HepG2 (cell line): ENCODE results near the gene FBXO24. TPM values are rescaled to one million over a fixed set of nuclear protein-coding genes. Genes with fewer than 3 reads are reported as not detected.

Source experiments
- CEBPB ChIP-seq: IDR thresholded peaks from 2 replicates; pipeline ENCODE4 v1.6.1; 2011; ENCODE audit warnings: low read depth, low read length, improper control_type of control experiment, borderline replicate concordance
- CEBPG ChIP-seq: IDR thresholded peaks from 2 replicates; pipeline ENCODE4 v1.6.1; 2016
- MXI1 ChIP-seq: IDR thresholded peaks from 3 replicates; pipeline ENCODE4 v1.6.1; 2012; ENCODE audit warnings: low read depth, low read length, inconsistent platforms, borderline replicate concordance
- NFKB2 ChIP-seq: sonication (generic); formaldehyde crosslinking; IDR thresholded peaks from 2 replicates; pipeline ENCODE4 v1.4.0; 2020; ENCODE audit warnings: missing genetic modification reagents, borderline replicate concordance
- PITX1 ChIP-seq: sonication (generic); formaldehyde crosslinking; IDR thresholded peaks from 2 replicates; pipeline ENCODE4 v1.5.1; 2020; ENCODE audit warnings: mild to moderate bottlenecking, missing genetic modification reagents
- RAD51 ChIP-seq: fragments of 450-650 bp; IDR thresholded peaks from 2 replicates; pipeline ENCODE4 v1.6.1; 2016; ENCODE audit warnings: borderline replicate concordance
- SALL1 ChIP-seq: sonication (generic); formaldehyde crosslinking; IDR thresholded peaks from 2 replicates; pipeline ENCODE4 v1.8.0; 2022; ENCODE audit warnings: mild to moderate bottlenecking, missing genetic modification reagents
- ZNF160 ChIP-seq: sonication (generic); formaldehyde crosslinking; IDR thresholded peaks from 2 replicates; pipeline ENCODE4 v1.8.0; 2022; ENCODE audit warnings: mild to moderate bottlenecking, inconsistent platforms, missing genetic modification reagents
- ZNF503 ChIP-seq: sonication (generic); formaldehyde crosslinking; IDR thresholded peaks from 2 replicates; pipeline ENCODE4 v1.4.0; 2020; ENCODE audit warnings: missing genetic modification reagents
- ZNF687 ChIP-seq: sonication (generic); formaldehyde crosslinking; IDR thresholded peaks from 2 replicates; pipeline ENCODE4 v1.5.1; 2020; ENCODE audit warnings: mild to moderate bottlenecking, missing genetic modification reagents, moderate library complexity
- polyA plus RNA-seq, 8 experiments: library from polyadenylated mRNA; depleted of rRNA in 3 of 8; stranded (reverse) in 7 of 8; unstranded in 1 of 8; fragments of >200 nt; fragmentation: Illumina TruSeq in 4 of 8; extraction: Trizol in 4 of 8; gene quantifications; 2 replicates each; pipeline versions ENCODE4 v1.2.1 to v1.2.3, GENCODE V29; 2011 to 2016; ENCODE audit warnings: low read depth in 4 of 8, missing spikeins in 1 of 8, mixed read lengths in 1 of 8; ENCODE audit not compliant: insufficient read depth in 1 of 8
- small RNA-seq, 3 experiments: library from RNA; depleted of rRNA; stranded (forward); fragments of <200 nt; gene quantifications; one replicate each; pipeline ENCODE3, GENCODE V24; 2012; ENCODE audit warnings: low read depth in 2 of 3, low replicate concordance in 1 of 3; ENCODE audit not compliant: insufficient read length in 3 of 3, insufficient read depth in 2 of 3
- total RNA-seq, 5 experiments: library from RNA; depleted of rRNA; stranded (reverse); fragments of >200 nt; fragmentation: Illumina TruSeq; extraction: Trizol; gene quantifications; 2 replicates each; pipeline ENCODE4 v1.2.3, GENCODE V29; 2016; ENCODE audit warnings: low read depth in 1 of 5

The FBXO24 gene
- total and polyA plus RNA-seq, 2 of the 13 experiments (the other 11 are each of a cell fraction or from before 2014, with no cell fraction given) = 0.20 to 0.55 TPM

GRCh38 chr7:100649826-100650565 is 63.9 kb downstream of the FBXO24 start (continued):
- no peak for TF ChIP-seq MXI1
- TF ChIP-seq PITX1 = no peak
- TF ChIP-seq ZNF687 (CRISPR knock-in tag) = peak; percentile 22; the same call in 1 of the 2 replicates
- TF ChIP-seq CEBPG = 0 out of 2 replicates have a peak, but pooled peaks have one; percentile 6
- peak; percentile 26; the same call in 1 of the 2 replicates for TF ChIP-seq SALL1 (CRISPR knock-in tag)
- TF ChIP-seq ZNF503 (CRISPR knock-in tag) = no peak
- TF ChIP-seq ZNF160 (CRISPR knock-in tag) = no peak
- TF ChIP-seq RAD51 = peak; percentile 17; the same call in 1 of the 2 replicates
- peak; percentile 51; the same call in 1 of the 2 replicates for TF ChIP-seq CEBPB
- TF ChIP-seq NFKB2 (CRISPR knock-in tag) = no peak

Small RNAs within 50 kb of the gene (small RNA-seq; reads per million reads assigned to genes)
- 0 reads per million in 3 experiments for gene SAP25

Other genes with a start within 250 kb of the FBXO24 start
- gene PILRB, start 228.2 kb upstream of the FBXO24 start, total RNA-seq (2016; rRNA removed; fragmentation: Illumina TruSeq; extraction: Trizol) = 5.6 and 16.6 TPM in 2 replicates
- gene PILRB, start 228.2 kb upstream of the FBXO24 start, polyA plus RNA-seq (2011; rRNA removed) = 33.0 and 33.8 TPM in 2 replicates
- gene PILRA, start 212.8 kb upstream of the FBXO24 start, total RNA-seq (2016; rRNA removed; fragmentation: Illumina TruSeq; extraction: Trizol) = 0.13 TPM in 1 of 2 replicates, not detected in the other
- 0.97 and 1.3 TPM in 2 replicates for gene PILRA, start 212.8 kb upstream of the FBXO24 start, polyA plus RNA-seq (2011; rRNA removed)
- gene ZCWPW1, start 157.6 kb upstream of the FBXO24 start, total RNA-seq (2016; rRNA removed; fragmentation: Illumina TruSeq; extraction: Trizol) = 2.5 and 2.6 TPM in 2 replicates
- 1.6 and 2.4 TPM in 2 replicates for gene ZCWPW1, start 157.6 kb upstream of the FBXO24 start, polyA plus RNA-seq (2011; rRNA removed)
- gene MEPCE, start 156.5 kb upstream of the FBXO24 start, total RNA-seq (2016; rRNA removed; fragmentation: Illumina TruSeq; extraction: Trizol) = 22.6 and 26.0 TPM in 2 replicates
- gene MEPCE, start 156.5 kb upstream of the FBXO24 start, polyA plus RNA-seq (2011; rRNA removed) = 12.3 and 12.7 TPM in 2 replicates
- 16.7 and 24.8 TPM in 2 replicates for gene PPP1R35, start 149.8 kb upstream of the FBXO24 start, total RNA-seq (2016; rRNA removed; fragmentation: Illumina TruSeq; extraction: Trizol)
- 26.4 and 29.0 TPM in 2 replicates for gene PPP1R35, start 149.8 kb upstream of the FBXO24 start, polyA plus RNA-seq (2011; rRNA removed)
- gene SPACDR, start 122.1 kb upstream of the FBXO24 start, total RNA-seq (2016; rRNA removed; fragmentation: Illumina TruSeq; extraction: Trizol) = not detected in 2 replicates
- 0.24 and 0.41 TPM in 2 replicates for gene SPACDR, start 122.1 kb upstream of the FBXO24 start, polyA plus RNA-seq (2011; rRNA removed)
- gene TSC22D4, start 107.1 kb upstream of the FBXO24 start, total RNA-seq (2016; rRNA removed; fragmentation: Illumina TruSeq; extraction: Trizol) = 6.3 and 7.7 TPM in 2 replicates
- gene TSC22D4, start 107.1 kb upstream of the FBXO24 start, polyA plus RNA-seq (2011; rRNA removed) = 8.7 and 10.1 TPM in 2 replicates
- gene NYAP1, start 102.4 kb upstream of the FBXO24 start, total RNA-seq (2016; rRNA removed; fragmentation: Illumina TruSeq; extraction: Trizol) = 0.15 TPM in 2 replicates
- 0.46 and 0.76 TPM in 2 replicates for gene NYAP1, start 102.4 kb upstream of the FBXO24 start, polyA plus RNA-seq (2011; rRNA removed)
- gene AGFG2, start 47.1 kb upstream of the FBXO24 start, total RNA-seq (2016; rRNA removed; fragmentation: Illumina TruSeq; extraction: Trizol) = 117 and 132 TPM in 2 replicates
- 125 and 127 TPM in 2 replicates for gene AGFG2, start 47.1 kb upstream of the FBXO24 start, polyA plus RNA-seq (2011; rRNA removed)
- 0.15 TPM in 1 of 2 replicates, not detected in the other for gene SAP25, start 12.4 kb upstream of the FBXO24 start, total RNA-seq (2016; rRNA removed; fragmentation: Illumina TruSeq; extraction: Trizol)
- gene SAP25, start 12.4 kb upstream of the FBXO24 start, polyA plus RNA-seq (2011; rRNA removed) = 0.20 TPM in 2 replicates
- 2.9 and 7.0 TPM in 2 replicates for gene LRCH4, start 199 bp upstream of the FBXO24 start, total RNA-seq (2016; rRNA removed; fragmentation: Illumina TruSeq; extraction: Trizol)
- gene LRCH4, start 199 bp upstream of the FBXO24 start, polyA plus RNA-seq (2011; rRNA removed) = 9.3 and 11.1 TPM in 2 replicates
- gene PCOLCE, start 16.0 kb downstream of the FBXO24 start, total RNA-seq (2016; rRNA removed; fragmentation: Illumina TruSeq; extraction: Trizol) = 3.9 and 16.0 TPM in 2 replicates
- 5.3 and 6.9 TPM in 2 replicates for gene PCOLCE, start 16.0 kb downstream of the FBXO24 start, polyA plus RNA-seq (2011; rRNA removed)
- gene MOSPD3, start 26.2 kb downstream of the FBXO24 start, total RNA-seq (2016; rRNA removed; fragmentation: Illumina TruSeq; extraction: Trizol) = 6.1 and 7.6 TPM in 2 replicates
- 8.6 and 8.8 TPM in 2 replicates for gene MOSPD3, start 26.2 kb downstream of the FBXO24 start, polyA plus RNA-seq (2011; rRNA removed)
- gene TFR2, start 55.2 kb downstream of the FBXO24 start, total RNA-seq (2016; rRNA removed; fragmentation: Illumina TruSeq; extraction: Trizol) = 12.5 and 36.9 TPM in 2 replicates
- gene TFR2, start 55.2 kb downstream of the FBXO24 start, polyA plus RNA-seq (2011; rRNA removed) = 64.2 and 122 TPM in 2 replicates
- gene ACTL6B, start 70.1 kb downstream of the FBXO24 start, total RNA-seq (2016; rRNA removed; fragmentation: Illumina TruSeq; extraction: Trizol) = not detected in 2 replicates
- gene ACTL6B, start 70.1 kb downstream of the FBXO24 start, polyA plus RNA-seq (2011; rRNA removed) = not detected in 2 replicates
- 48.3 and 64.3 TPM in 2 replicates for gene GNB2, start 87.4 kb downstream of the FBXO24 start, total RNA-seq (2016; rRNA removed; fragmentation: Illumina TruSeq; extraction: Trizol)
- 67.1 and 82.0 TPM in 2 replicates for gene GNB2, start 87.4 kb downstream of the FBXO24 start, polyA plus RNA-seq (2011; rRNA removed)
- gene GIGYF1, start 107.9 kb downstream of the FBXO24 start, total RNA-seq (2016; rRNA removed; fragmentation: Illumina TruSeq; extraction: Trizol) = 6.4 and 16.1 TPM in 2 replicates
- 7.6 and 10.2 TPM in 2 replicates for gene GIGYF1, start 107.9 kb downstream of the FBXO24 start, polyA plus RNA-seq (2011; rRNA removed)
- gene POP7, start 119.8 kb downstream of the FBXO24 start, total RNA-seq (2016; rRNA removed; fragmentation: Illumina TruSeq; extraction: Trizol) = 91.1 and 91.5 TPM in 2 replicates
- gene POP7, start 119.8 kb downstream of the FBXO24 start, polyA plus RNA-seq (2011; rRNA removed) = 63.9 and 70.6 TPM in 2 replicates
- gene EPO, start 134.1 kb downstream of the FBXO24 start, total RNA-seq (2016; rRNA removed; fragmentation: Illumina TruSeq; extraction: Trizol) = 9.9 and 10.3 TPM in 2 replicates
- 25.7 and 26.2 TPM in 2 replicates for gene EPO, start 134.1 kb downstream of the FBXO24 start, polyA plus RNA-seq (2011; rRNA removed)
- gene ZAN, start 147.3 kb downstream of the FBXO24 start, total RNA-seq (2016; rRNA removed; fragmentation: Illumina TruSeq; extraction: Trizol) = 0.02 and 0.08 TPM in 2 replicates
- 0.09 and 0.14 TPM in 2 replicates for gene ZAN, start 147.3 kb downstream of the FBXO24 start, polyA plus RNA-seq (2011; rRNA removed)
- gene EPHB4, start 241.2 kb downstream of the FBXO24 start, total RNA-seq (2016; rRNA removed; fragmentation: Illumina TruSeq; extraction: Trizol) = 43.7 and 69.6 TPM in 2 replicates
- gene EPHB4, start 241.2 kb downstream of the FBXO24 start, polyA plus RNA-seq (2011; rRNA removed) = 61.4 and 68.6 TPM in 2 replicates